ENCODE data around the gene CACNB4. TPM values are rescaled to one million over a fixed set of nuclear protein-coding genes. Genes with fewer than 3 reads are reported as not detected.

Gene CACNB4
- total and polyA plus RNA-seq, 2 of the 4 experiments (the other 2 are of a cell fraction) = 0.12 to 0.36 TPM

GRCh38 chr2:151907286-151908203 lies 191.3 kb downstream of the CACNB4 start:
- H3K79me1 ChIP-seq (ENCODE audit: low read depth in 1 of 2, low read length in 2 of 2) = no peaks in the 10 kb centered on the region
- no peak overlapping the region for H2BK15ac ChIP-seq (ENCODE audit: low read depth, low read length)
- H3K4me2 ChIP-seq (ENCODE audit: low read depth, low read length) = no peak overlapping the region
- in situ Hi-C loops (cut with MboI; ENCODE audit: low sequenced_read_pairs) (no loop called here), intact Hi-C loops (cut with micrococcal nuclease) (no loop called here), dilution Hi-C loops (cut with HindIII; ENCODE audit: low sequenced_read_pairs, unreplicated experiment) (no loop called here)
- H4K5ac ChIP-seq (ENCODE audit: low read depth, low read length) = no peak overlapping the region
- H3K4me1 ChIP-seq (ENCODE audit: control insufficient read depth, insufficient read depth, low read length) = no peaks in the 10 kb centered on the region
- H4K8ac ChIP-seq (ENCODE audit: low read depth in 2 of 2, low read length in 2 of 2) = no peak overlapping the region
- H3K9ac ChIP-seq (ENCODE audit: low read depth, low read length) = no peak overlapping the region
- H3K9me3 ChIP-seq (ENCODE audit: control insufficient read depth, insufficient read depth, low read length) = no peaks in the 10 kb centered on the region
- CTCF ChIA-PET = no interaction called here
- no peak overlapping the region for H3K18ac ChIP-seq (ENCODE audit: low read depth, low read length)
- POLR2A ChIA-PET (ENCODE audit: unreplicated experiment) = no interaction called here
- H4K91ac ChIP-seq (ENCODE audit: insufficient read depth, low read depth, low read length) = no peak overlapping the region
- H2AK5ac ChIP-seq (ENCODE audit: low read depth, low read length) = no peak overlapping the region
- H3K4ac ChIP-seq (ENCODE audit: low read depth, low read length) = no peak overlapping the region
- no peak overlapping the region for H2AK9ac ChIP-seq (replicated peaks; ENCODE audit: low read depth, low read length, poor library complexity)
- H3K56ac ChIP-seq (ENCODE audit: extremely low read depth, insufficient read depth, low read length) = no peak overlapping the region
- H2BK5ac ChIP-seq (ENCODE audit: low read depth, low read length, poor library complexity, severe bottlenecking) = no peak overlapping the region
- H3K23ac ChIP-seq (ENCODE audit: low read depth, low read length) = no peak overlapping the region
- H3K27me3 ChIP-seq (ENCODE audit: control insufficient read depth, insufficient read depth, low read length) = no peaks in the 10 kb centered on the region
- WGBS, 2 experiments (ENCODE audit: extremely low coverage in 2 of 2, insufficient read length in 1 of 2) = 18% methylated on average over 3 of the region's 6 CpGs; no CpG with 5 or more reads in 1 of the 2 experiments
- no peak overlapping the region for H3K27ac ChIP-seq (ENCODE audit: insufficient read depth, low read length)
- H4K20me1 ChIP-seq (ENCODE audit: insufficient read depth, low read length) = no peaks in the 10 kb centered on the region
- no TSS peak for BruUV-seq (replicated peaks)
- no peak overlapping the region for H2BK20ac ChIP-seq (ENCODE audit: low read depth, low read length)
- no peaks in the 10 kb centered on the region for H3K9me1 ChIP-seq (ENCODE audit: insufficient read depth, low read length)
- ATAC-seq (ENCODE audit: low read depth) (no peak), DNase-seq (no peak)
- no peak overlapping the region for H3K14ac ChIP-seq (replicated peaks; ENCODE audit: low read depth, low read length)
- no peaks in the 10 kb centered on the region for H3K36me3 ChIP-seq (ENCODE audit: control insufficient read depth, insufficient read depth, low read length)
- no peak overlapping the region for H3K4me3 ChIP-seq (ENCODE audit: insufficient read depth, low read depth, low read length)
- H2AFZ ChIP-seq (replicated peaks; ENCODE audit: low read length, poor library complexity) = no peak overlapping the region
- no peak overlapping the region for H2BK120ac ChIP-seq (ENCODE audit: low read depth, low read length)
- TF ChIP-seq POLR2A (IDR thresholded peaks at IDR 0.05; ENCODE audit: low read depth, low read length) (no peak), BHLHE40 (IDR thresholded peaks at IDR 0.05; ENCODE audit: low read depth, low read length) (no peak), RFX5 (IDR thresholded peaks at IDR 0.05; ENCODE audit: low read depth, low read length) (no peak), CHD1 (IDR thresholded peaks at IDR 0.05; ENCODE audit: low read depth, low read length) (no peak), ELK1 (IDR thresholded peaks at IDR 0.05; ENCODE audit: borderline replicate concordance, low read depth, low read length) (no peak), RAD21 (IDR thresholded peaks at IDR 0.05; ENCODE audit: low read length) (no peak), MAZ (IDR thresholded peaks at IDR 0.05; ENCODE audit: borderline replicate concordance, low read depth, low read length) (no peak), NFE2L2 (IDR thresholded peaks at IDR 0.05; ENCODE audit: low read depth, low read length) (no peak), CTCF (conservative IDR thresholded peaks at IDR 0.05; ENCODE audit: low read depth, low read length) (no peak), SMC3 (IDR thresholded peaks at IDR 0.05; ENCODE audit: low read depth, low read length) (no peak), FOS (IDR thresholded peaks at IDR 0.05; ENCODE audit: low read depth, low read length) (no peak), USF2 (IDR thresholded peaks at IDR 0.05; ENCODE audit: low read depth, low read length) (no peak), RCOR1 (IDR thresholded peaks at IDR 0.05; ENCODE audit: insufficient replicate concordance, low read length) (no peak), CEBPB (IDR thresholded peaks at IDR 0.05; ENCODE audit: low read depth, low read length) (no peak), MAFK (IDR thresholded peaks at IDR 0.05; ENCODE audit: low read depth, low read length) (no peak)
